Smooth muscle cell (in vitro differentiated cells): ENCODE data around the gene EVX1. TPM values are rescaled to one million over a fixed set of nuclear protein-coding genes. Genes with fewer than 3 reads are reported as not detected.

Source experiments
- DNase-seq: peaks from one replicate; lab custom pipeline; 2025; ENCODE audit not compliant: unreplicated experiment; lab: John Stamatoyannopoulos, UW
- H2AFZ ChIP-seq: fragments of 200-600 bp; sonication (generic); 2 replicates; pipeline ENCODE4 v1.6.0; 2016; ENCODE audit warnings: antibody characterized with exemption, low read depth, mild to moderate bottlenecking
- H3F3A ChIP-seq: fragments of 200-600 bp; sonication (generic); 2 replicates; pipeline ENCODE4 v1.6.0; 2017; ENCODE audit warnings: antibody characterized with exemption, low read depth
- H3K27ac ChIP-seq: fragments of 200-600 bp; sonication (generic); 2 replicates; pipeline ENCODE4 v1.5.1; 2016; ENCODE audit warnings: low read depth, mild to moderate bottlenecking
- H3K27me3 ChIP-seq: fragments of 200-600 bp; sonication (generic); 2 replicates; pipeline ENCODE4 v1.6.1; 2016; ENCODE audit warnings: low read depth, mild to moderate bottlenecking
- H3K36me3 ChIP-seq: fragments of 200-600 bp; sonication (generic); 2 replicates; pipeline ENCODE4 v1.5.1; 2016; ENCODE audit warnings: low read depth
- H3K4me1 ChIP-seq: fragments of 200-600 bp; sonication (generic); 2 replicates; pipeline ENCODE4 v1.5.1; 2016; ENCODE audit warnings: low read depth
- H3K4me2 ChIP-seq: fragments of 200-600 bp; sonication (generic); 2 replicates; pipeline ENCODE4 v1.6.0; 2016; ENCODE audit warnings: mild to moderate bottlenecking
- H3K4me3 ChIP-seq: fragments of 200-600 bp; sonication (generic); 2 replicates; pipeline ENCODE4 v1.5.1; 2016; ENCODE audit warnings: mild to moderate bottlenecking
- H3K79me2 ChIP-seq: fragments of 200-600 bp; sonication (generic); 2 replicates; pipeline ENCODE4 v1.6.0; 2016; ENCODE audit warnings: low read depth, mild to moderate bottlenecking
- H3K9ac ChIP-seq: fragments of 200-600 bp; sonication (generic); 2 replicates; pipeline ENCODE4 v1.6.0; 2016; ENCODE audit warnings: low read depth
- H3K9me3 ChIP-seq: fragments of 200-600 bp; sonication (generic); replicated peaks from 2 replicates; pipeline ENCODE4 v1.5.1; 2016; ENCODE audit warnings: low read depth
- H4K20me1 ChIP-seq: fragments of 200-600 bp; sonication (generic); 2 replicates; pipeline ENCODE4 v1.6.0; 2016; ENCODE audit warnings: low read depth
- WGBS: methylation state at CpG from one replicate; pipeline ENCODE4 v1.1.7; 2016; ENCODE audit warnings: low lambda C conversion rate; 5-methylcytosine and 5-hydroxymethylcytosine counted together
- polyA plus RNA-seq: library from polyadenylated mRNA; unstranded; fragments of >200 nt; fragmentation: Nextera tagmentation; extraction: Ambion mirVana; gene quantifications from 2 replicates; pipeline ENCODE4 v1.2.1, GENCODE V29; 2016
- total RNA-seq: library from RNA; depleted of rRNA; stranded (reverse); fragments of >200 nt; gene quantifications from 2 replicates; pipeline ENCODE4 v1.2.3, GENCODE V29; 2014
- TF ChIP-seq, protein P1 (sequence below): fragments of 200-600 bp; sonication (generic); IDR thresholded peaks from 2 replicates; pipeline ENCODE4 v1.5.1; 2017; ENCODE audit warnings: borderline replicate concordance, mild to moderate bottlenecking, antibody characterized with exemption; ENCODE audit not compliant: insufficient read depth, poor library complexity, severe bottlenecking

Gene EVX1
- total and polyA plus RNA-seq, 2 experiments from 2014 or later = 0.36 to 2.0 TPM

DNA sequence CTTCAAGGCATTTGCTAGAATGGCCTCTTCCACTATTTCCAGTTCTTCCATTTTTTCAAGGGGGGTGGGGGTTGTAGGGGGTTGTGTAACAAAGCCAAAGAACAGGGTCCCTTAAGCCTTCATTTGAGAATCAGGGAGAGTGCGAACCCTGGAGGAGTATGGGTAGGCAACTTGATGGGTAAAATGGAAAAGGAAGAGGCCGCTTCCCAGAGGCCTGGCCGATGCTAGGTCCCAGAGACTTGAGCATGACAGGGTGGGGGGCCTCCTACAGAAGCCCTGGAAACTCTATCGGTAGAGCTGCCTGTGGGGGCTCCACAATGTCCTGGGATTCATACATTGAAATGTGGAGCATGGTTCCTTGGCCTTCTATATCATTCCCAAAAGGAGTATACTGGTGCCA lies 33.6 kb upstream of the EVX1 start:
- H3K4me1 ChIP-seq = peaks cover 18% of the 10 kb centered on the region
- TF ChIP-seq, protein P1, sequence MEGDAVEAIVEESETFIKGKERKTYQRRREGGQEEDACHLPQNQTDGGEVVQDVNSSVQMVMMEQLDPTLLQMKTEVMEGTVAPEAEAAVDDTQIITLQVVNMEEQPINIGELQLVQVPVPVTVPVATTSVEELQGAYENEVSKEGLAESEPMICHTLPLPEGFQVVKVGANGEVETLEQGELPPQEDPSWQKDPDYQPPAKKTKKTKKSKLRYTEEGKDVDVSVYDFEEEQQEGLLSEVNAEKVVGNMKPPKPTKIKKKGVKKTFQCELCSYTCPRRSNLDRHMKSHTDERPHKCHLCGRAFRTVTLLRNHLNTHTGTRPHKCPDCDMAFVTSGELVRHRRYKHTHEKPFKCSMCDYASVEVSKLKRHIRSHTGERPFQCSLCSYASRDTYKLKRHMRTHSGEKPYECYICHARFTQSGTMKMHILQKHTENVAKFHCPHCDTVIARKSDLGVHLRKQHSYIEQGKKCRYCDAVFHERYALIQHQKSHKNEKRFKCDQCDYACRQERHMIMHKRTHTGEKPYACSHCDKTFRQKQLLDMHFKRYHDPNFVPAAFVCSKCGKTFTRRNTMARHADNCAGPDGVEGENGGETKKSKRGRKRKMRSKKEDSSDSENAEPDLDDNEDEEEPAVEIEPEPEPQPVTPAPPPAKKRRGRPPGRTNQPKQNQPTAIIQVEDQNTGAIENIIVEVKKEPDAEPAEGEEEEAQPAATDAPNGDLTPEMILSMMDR = no peak
- 86% methylated on average over 4 of the region's 4 CpGs for WGBS

DNA sequence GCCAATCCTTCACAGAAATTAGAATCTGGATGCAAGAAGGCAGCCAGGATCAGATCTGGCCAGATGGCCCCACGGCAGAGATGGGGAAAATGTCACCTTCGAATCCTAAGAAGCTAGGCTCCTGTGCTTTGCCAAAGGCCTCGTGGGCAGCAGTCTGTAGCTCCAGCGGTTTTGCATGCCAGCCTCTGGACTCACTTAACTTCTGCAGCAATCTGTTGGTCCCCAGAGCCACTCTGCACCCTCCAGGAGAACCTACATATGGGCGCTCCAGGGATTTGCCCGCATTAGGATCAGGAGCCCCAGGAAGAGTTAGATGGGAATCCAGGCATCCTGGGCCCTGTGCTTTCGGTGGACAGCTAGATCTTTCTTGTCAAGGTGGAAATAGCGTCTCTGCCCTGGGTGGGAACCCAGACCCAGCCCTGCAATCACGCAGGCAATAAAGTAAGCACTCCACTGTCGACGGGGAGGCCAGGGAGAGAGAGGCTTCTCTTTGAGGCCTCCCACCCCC lies 32.6 kb upstream of the EVX1 start:
- Histone ChIP-seq H3K4me1 (peaks cover 23% of the 10 kb centered on the region), H3K4me3 (no peak overlapping the region), H4K20me1 (no peaks in the 10 kb centered on the region), H3F3A (peaks cover 4% of the 10 kb centered on the region), H3K27ac (no peak overlapping the region), H3K36me3 (no peaks in the 10 kb centered on the region), H3K9me3 (no peaks in the 10 kb centered on the region), H3K9ac (no peak overlapping the region), H3K79me2 (peaks cover 22% of the 10 kb centered on the region), H3K27me3 (peaks cover 31% of the 10 kb centered on the region), H2AFZ (peak overlapping the region; percentile 91), H3K4me2 (peak overlapping the region; percentile 86)
- WGBS = 57% methylated on average over 11 of the region's 11 CpGs
- TF ChIP-seq, protein P1 = no peak
- no peak for DNase-seq

More for the DNA sequence above, 33.6 kb upstream of the EVX1 start:
- Histone ChIP-seq H2AFZ (no peak overlapping the region), H3K9me3 (no peaks in the 10 kb centered on the region), H3K79me2 (peaks cover 32% of the 10 kb centered on the region), H3K4me3 (no peak overlapping the region), H3K27me3 (peaks cover 38% of the 10 kb centered on the region), H4K20me1 (no peaks in the 10 kb centered on the region), H3K36me3 (no peaks in the 10 kb centered on the region), H3K4me2 (no peak overlapping the region), H3K9ac (no peak overlapping the region), H3K27ac (no peak overlapping the region), H3F3A (peaks cover 2% of the 10 kb centered on the region)
- DNase-seq = no peak

DNA sequence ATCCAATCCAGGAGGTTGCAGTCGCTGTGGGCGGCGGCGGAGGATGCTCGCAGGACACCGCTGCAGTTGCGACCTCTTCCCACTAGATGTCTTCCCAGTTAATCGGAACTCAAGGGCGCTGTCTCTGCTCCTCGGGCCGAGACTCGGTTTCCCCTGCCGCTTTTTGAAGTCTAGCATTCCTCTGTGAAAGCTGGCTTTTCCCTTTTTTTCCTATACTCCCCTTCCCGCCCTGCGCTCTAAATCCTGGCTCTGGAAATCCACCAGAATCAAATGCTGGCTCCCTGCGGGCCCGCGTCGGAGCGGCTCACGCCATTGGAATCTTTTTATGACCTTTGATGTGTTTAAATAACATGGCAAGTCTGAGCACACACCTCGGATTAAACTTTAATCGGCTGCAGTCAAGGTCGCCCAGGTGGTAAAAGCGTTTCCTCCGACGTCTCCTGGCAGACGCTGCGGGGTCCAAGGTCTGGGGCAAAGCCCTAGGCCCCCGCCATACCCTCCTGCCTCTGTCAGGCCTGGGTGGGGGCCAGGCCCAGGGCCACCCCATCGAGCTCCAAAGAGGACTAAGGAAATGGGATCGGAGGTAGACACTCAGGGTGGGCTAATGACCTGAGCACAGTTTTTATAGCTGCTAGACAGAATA lies 32.0 kb upstream of the EVX1 start:
- 18% methylated on average over 32 of the region's 32 CpGs for WGBS
- peaks cover 4% of the 10 kb centered on the region for H3F3A ChIP-seq
- H3K9me3 ChIP-seq = no peaks in the 10 kb centered on the region
- H3K9ac ChIP-seq = no peak overlapping the region
- H2AFZ ChIP-seq = peak overlapping the region; percentile 91
- no peak overlapping the region for H3K27ac ChIP-seq
- peaks cover 29% of the 10 kb centered on the region for H3K27me3 ChIP-seq
- H3K79me2 ChIP-seq = peaks cover 17% of the 10 kb centered on the region
- H3K4me1 ChIP-seq = peaks cover 23% of the 10 kb centered on the region
- peak overlapping the region; percentile 86 for H3K4me2 ChIP-seq
- no peaks in the 10 kb centered on the region for H3K36me3 ChIP-seq
- H4K20me1 ChIP-seq = no peaks in the 10 kb centered on the region
- TF ChIP-seq, protein P1 = peak; percentile 71
- DNase-seq = no peak
- H3K4me3 ChIP-seq = peak overlapping the region; percentile 35

- H3K36me3 ChIP-seq = no peaks in the 10 kb centered on the region
- H3F3A ChIP-seq = peaks cover 4% of the 10 kb centered on the region
- no peak overlapping the region for H3K27ac ChIP-seq
- DNase-seq = no peak
- H3K9ac ChIP-seq = no peak overlapping the region
- H3K4me1 ChIP-seq = peaks cover 23% of the 10 kb centered on the region
- peaks cover 24% of the 10 kb centered on the region for H3K27me3 ChIP-seq
- TF ChIP-seq, protein P1 = no peak
- H4K20me1 ChIP-seq = no peaks in the 10 kb centered on the region
- H3K4me2 ChIP-seq = peak overlapping the region; percentile 86
- no peak overlapping the region for H2AFZ ChIP-seq
- H3K9me3 ChIP-seq = no peaks in the 10 kb centered on the region
- H3K4me3 ChIP-seq = no peak overlapping the region
- H3K79me2 ChIP-seq = peaks cover 12% of the 10 kb centered on the region
- WGBS = 93% methylated on average over 1 of the region's 1 CpG
Measured at GRCh38 chr7:27211084-27211446, 31.5 kb upstream of the EVX1 start.
